GM19351 (cell line): ENCODE data around the gene ARHGEF2.

Source experiments
- ATAC-seq: cut with Tn5 transposase; IDR thresholded peaks from one replicate; pipeline ENCODE4 v1.9.1; 2021; ENCODE audit warnings: mild to moderate bottlenecking, moderate library complexity; ENCODE audit not compliant: unreplicated experiment

Gene ARHGEF2

DNA sequence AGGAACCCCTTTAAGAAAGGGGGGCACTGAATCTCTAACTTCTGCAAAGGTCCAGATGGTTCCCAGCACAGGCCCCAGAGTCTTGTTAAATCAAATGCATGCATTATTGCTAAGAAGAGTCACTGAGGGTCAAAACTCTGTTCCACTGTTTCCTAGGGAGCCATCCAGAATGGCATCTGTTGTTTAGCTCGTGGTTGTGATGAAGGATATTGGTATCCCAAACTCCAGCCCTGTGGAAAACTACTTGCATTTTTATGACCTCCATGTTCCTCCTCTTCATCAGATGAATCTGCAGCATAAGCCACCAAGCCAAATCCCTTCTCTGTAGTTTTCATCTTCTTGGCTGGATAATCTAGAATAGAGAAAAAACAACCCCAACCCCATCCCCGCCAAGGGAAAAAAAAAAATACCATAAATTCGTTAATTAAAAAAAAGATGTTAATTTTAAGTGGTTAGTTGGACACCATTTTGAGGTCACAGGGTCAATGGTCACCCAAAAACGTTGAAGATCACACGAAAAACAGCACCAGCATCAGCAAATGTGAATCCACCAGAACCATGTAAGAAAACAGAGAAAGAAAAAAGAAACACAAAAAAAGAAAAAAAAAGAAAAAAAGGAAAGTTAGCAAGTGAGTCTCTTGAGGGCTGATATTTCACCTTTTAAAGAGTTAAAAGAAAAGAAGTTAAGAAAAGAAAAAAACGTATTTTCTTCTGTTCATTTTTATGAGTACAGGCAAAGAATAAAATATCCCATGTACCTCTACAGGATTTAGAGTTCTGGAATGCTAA, 64.2 kb downstream of the ARHGEF2 start:
- ATAC-seq = no peak

DNA sequence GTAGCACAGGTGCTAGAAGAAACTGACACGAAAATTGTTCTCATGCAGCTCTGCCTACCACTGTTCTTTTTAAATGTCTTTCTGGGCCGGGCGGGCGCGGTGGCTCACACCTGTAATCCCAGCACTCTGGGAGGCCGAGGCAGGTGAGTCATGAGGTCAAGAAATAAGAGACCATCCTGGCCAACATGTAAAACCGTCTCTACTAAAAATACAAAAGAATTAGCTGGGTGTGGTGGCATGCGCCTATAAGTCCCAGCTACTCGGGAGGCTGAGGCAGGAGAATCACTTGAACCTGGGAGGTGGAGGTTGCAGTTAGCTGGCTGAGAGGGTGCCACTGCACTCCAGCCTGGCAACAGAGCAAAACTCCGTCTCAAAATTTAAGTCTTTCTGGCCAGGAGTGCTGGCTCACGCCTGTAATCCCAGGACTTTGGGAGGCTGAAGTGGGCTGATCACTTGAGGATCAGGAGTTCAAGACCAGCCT, 66.3 kb downstream of the ARHGEF2 start:
- no peak for ATAC-seq

DNA sequence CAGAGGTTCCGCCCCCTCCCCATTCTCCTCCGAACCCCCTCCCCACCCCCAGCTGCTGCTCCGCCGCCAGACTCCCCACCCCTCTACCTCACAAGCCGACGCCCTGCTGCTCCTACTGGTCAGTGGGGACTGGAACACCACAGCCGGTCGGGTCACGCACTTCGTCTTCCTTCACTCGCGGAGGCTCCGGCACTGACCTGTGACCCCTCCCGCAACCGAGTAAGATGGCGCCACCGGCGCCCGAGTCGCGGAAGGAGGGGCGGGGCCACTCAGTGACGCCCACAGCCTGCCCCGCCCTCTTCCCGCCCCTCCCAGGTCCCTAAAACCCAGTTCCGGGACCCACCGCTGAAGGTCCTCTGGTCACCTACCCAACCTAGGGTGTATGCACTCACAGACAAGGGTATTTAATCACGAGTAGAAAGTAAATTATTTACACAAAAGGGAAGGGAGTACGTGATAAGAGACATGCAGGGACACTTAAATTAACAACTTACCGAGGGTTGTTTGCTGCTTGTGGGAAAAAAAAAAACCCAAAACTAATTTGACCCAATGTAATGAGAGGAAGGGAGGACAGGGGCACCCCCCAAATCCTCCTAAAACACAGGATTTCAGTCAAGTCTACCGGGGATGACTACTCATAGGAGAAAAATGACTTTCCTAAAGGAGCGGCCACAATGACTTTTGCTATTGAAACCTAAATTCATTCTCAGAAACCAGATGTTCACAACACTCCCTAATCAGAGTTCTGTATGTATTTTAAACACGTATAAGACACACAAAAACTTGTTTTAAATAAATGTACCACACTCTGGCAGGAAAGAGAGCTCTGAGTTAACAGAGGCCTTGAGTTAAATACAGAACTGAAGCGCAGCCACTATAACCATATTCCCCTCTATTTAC, 66.9 kb downstream of the ARHGEF2 start, which contains the start of gene RIT1:
Gene RIT1, minus strand, starts transcription at position 194 of the 900 bp plus-strand sequence. CDS start 588 bp downstream, outside the sequence.
- ATAC-seq = peak; percentile 76

DNA sequence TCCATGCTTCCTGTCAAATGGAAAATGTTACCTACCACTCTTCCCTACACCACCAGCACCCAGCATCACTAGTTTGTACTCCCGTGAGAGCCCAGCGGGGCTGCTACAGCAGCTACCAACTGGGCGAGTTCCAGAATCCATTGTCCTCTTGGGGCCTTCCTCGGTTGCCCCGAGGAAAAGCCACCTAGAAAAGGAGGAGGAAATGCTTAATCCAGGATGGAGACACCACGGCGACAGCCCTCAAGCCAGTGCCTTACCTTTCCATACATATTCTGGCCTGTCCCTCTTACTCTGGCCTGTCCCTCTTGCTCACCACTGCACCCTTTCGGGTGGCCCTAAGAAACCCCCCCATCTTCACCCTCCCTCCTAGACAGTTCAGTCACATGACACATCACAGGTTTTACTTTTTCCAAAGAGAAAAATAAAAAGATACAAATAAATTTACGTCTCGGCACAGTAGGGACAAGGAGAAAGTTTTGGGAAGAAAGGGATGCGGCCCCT, 67.7 kb downstream of the ARHGEF2 start:
- ATAC-seq = no peak

DNA sequence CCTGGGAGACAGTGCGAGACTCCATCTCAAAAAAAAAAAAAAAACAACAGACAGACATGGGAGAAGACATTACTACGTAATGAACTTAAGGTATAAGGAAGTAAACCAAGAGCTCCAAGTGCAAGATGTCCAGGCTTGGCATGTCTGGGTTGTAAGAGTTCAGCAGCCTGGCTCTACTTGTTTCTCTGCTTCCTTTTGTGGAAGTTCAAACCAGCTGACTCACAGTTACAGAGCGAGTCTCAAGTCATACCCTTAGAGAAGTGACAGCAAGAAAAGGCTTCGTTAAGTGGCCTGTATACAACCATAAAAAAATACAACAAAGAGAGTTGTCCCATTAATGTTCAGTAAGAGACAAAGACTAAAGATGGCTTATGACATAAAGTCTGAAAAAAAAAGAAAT, 68.5 kb downstream of the ARHGEF2 start:
- no peak for ATAC-seq

DNA sequence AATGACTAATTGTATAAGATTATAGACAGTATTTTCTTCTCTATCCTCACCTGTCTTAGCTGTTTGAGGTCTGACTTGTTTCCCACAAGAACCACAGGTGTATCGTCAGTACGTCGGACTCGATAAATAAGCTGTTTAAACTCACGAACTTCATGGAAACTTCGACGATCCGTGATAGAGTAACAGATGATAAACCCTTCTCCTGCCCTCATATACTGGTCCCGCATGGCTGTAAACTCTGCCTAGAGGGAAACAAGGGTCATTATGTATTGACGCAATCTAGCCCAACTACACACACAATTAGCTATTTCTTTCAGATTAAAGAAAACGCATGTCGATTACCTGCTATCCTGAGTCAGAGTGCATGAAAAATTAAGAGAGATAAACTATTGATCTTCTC, 74.1 kb downstream of the ARHGEF2 start:
- no peak for ATAC-seq

DNA sequence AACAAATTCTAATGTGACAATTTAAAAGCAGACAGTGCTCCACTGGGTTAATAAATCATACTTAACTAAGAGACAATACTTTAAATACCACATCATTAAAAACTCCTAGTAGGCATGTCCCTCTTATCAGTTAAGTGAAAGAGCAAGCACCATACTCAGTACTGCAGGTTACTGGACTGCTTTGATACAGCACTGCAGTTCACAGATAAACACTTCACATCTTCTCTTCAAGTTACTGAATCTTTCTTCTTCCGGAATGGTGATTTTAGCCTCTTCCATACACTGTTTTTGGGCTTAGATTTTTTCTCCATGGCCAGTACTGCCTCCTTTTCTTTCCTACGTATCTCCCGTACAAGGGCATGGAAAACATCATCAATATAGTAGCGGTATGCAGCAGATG, 78.2 kb downstream of the ARHGEF2 start:
- ATAC-seq = no peak

DNA sequence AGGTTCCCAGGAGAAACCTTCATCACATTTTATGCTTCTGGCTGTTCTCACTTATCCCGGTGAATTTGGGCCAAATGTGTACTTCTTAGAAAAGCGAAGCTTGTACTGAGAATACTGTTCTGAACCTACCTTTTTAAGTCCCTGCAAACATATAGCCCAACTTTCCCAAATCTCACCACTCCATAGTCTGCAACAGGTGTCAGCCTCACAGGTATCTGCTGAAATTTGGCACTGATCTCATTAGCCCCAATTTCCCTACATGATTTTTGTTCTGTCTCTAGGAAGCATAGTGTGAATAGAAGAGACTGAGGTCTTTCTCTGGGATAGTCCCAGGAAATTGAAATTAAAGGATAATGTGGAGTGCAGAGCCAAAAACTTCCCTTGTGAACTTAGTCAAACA, 78.7 kb downstream of the ARHGEF2 start:
- no peak for ATAC-seq

DNA sequence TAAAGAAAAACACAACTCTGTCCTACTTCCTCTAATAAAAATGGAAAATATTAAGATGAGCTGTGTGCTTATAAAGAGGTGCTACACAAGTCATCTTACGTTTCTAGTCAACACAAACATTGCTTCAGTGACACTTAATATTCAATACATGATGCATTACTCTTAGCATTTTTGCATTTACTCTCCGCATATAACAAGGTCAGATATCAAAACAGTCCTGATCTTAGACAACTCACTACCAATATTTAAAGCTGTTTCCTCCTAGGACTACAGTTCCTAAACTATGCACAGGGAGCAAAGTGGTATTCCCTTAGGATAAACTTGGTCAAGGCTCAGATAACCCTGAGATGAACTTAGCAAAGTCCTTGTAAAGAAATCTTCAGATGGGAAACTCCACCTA, 79.5 kb downstream of the ARHGEF2 start:
- no peak for ATAC-seq

DNA sequence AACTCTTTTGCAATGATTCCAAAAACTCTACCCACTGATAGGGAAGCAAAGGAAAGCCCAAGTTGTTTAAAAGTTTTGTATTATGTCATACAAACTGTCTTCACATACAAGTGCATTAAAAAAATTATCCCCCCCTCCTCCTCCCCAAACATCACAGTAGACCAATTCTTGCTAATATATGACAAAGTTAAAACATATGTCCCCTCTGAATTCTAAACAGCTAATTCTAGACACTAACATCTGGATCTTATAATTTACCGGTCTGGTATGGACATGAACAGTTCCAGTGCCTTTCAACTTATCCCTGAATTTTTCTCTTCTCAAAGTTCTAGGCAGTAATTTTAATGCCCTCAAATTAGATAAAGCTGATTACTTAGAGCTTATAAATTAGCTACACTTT, 80.6 kb downstream of the ARHGEF2 start:
- ATAC-seq = no peak
